HG03064 (cell line): ENCODE measurements around the gene SLCO4A1.

Source experiments
- ATAC-seq: cut with Tn5 transposase; IDR thresholded peaks from one replicate; pipeline ENCODE4 v1.9.1; 2021; ENCODE audit warnings: low read depth; ENCODE audit not compliant: unreplicated experiment

The SLCO4A1 gene

DNA sequence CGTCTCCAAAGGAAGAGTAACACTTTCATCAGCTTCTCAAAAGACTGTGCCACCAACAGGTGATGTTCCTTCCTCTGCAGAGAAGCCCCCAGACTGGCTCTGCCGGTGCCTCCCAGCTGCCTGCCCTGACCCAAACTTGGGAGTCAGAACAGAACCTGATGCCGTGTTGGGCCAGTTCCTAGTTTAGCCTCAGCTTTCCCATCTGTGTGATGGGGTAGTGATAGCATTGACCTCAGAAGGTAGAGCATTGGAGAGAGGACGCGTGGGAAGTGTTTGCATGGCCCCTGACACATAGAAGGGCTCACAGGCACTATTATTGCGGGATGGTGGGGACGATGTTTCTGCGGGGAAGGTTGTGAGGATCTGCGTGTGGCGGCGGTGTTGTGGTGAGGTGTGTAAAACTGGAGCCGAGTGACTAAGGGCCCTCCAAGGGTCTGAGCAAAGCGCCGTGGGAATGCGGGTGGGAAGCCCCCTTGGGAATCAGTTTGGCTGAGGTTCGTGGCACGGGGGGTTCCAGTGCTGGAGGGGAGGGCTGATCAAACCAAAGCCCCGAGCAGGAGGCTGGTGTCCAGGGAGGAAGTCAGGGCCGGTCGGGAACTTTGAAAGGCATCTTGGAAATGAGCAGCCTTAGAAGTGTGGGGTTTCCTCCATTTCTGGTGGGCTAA is 68.0 kb downstream of the SLCO4A1 start:
- no peak for ATAC-seq

- no peak for ATAC-seq
Measured at GRCh38 chr20:62710886-62711702, 68.8 kb downstream of the SLCO4A1 start.

DNA sequence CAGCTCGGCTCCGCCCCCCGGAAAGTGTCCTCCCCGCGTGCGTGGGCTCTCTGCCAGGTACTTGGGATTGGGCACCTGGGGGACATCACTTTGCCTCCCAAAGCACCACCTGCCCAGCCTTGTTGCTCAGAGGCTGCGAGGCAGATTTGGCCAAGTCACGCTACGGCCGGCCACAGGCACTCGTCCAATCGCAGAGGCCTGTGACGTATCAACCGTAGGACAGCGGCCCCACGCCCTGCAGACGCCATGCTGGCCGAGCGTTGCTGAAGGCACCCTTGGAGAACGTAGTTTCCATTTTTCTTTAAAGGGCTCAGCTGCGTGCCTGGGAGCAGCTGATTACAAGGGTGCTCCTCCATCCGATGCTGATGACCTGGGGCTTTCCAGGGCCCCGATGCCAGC is 69.4 kb downstream of the SLCO4A1 start:
- ATAC-seq = no peak

- ATAC-seq = no peak
Measured at GRCh38 chr20:62712606-62713005, 70.3 kb downstream of the SLCO4A1 start.

DNA sequence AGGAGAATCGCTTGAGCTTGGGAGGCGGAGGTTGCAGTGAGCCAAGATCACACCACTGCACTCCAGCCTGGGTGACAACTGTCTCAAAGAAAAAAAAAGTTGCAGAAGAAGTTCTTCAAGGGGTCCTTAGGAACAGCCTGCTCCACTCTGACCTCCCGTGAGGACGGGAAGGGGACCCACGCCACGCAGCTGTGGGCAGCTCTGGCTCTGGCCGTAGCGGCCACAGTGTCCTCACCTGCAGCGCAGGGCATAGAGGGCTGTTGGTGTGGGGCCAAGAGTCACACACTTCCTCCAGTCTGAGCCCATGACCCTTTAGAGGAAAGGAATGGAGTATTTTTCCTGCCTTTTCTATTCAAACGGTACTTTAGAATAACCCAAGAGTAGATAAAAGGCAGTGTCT is 71.7 kb downstream of the SLCO4A1 start:
- no peak for ATAC-seq

GRCh38 chr20:62714799-62715198 is 72.5 kb downstream of the SLCO4A1 start:
- ATAC-seq = no peak

DNA sequence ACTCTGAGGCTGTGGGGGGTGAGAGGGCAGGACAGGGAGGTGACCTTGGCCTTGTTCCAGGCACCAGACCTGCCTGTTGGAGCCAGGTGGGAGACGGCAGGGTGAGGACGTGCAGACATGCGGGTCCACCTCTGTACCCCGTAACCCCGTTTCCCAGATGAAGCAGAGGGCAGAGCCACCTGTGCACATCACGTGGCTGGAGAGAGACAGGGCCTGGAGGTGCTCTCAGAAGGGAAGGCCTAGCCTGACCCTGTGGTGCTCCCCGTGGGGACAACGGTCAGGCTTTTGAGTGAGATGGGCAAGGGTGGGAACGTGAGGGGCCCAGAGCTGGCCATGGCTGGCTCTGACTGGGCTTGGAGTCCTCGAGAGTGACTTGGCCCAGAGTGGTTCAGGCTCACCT is 72.9 kb downstream of the SLCO4A1 start:
- ATAC-seq = no peak

- ATAC-seq = no peak
Measured at GRCh38 chr20:62716198-62716940, 74.1 kb downstream of the SLCO4A1 start.

DNA sequence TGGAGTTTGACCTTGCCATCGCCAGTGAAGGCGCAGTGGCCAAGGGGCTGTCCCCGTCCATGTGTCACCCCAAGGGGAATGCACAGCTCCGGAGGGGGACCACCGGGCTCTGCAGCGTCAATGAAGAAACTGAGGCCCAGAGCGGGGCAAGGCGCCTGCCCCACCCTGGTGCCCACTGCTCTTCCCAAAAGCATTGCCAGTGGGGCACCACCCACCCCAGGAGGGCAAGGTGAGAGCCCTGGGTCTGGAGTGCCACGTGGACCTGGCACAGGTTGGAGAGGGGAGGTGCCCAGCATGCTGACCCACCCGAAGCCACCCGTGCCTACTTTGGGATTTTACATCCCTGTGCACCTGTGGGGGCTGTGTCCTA is 74.6 kb downstream of the SLCO4A1 start:
- ATAC-seq = no peak

- no peak for ATAC-seq
Measured at GRCh38 chr20:62717933-62718332, 75.6 kb downstream of the SLCO4A1 start.

DNA sequence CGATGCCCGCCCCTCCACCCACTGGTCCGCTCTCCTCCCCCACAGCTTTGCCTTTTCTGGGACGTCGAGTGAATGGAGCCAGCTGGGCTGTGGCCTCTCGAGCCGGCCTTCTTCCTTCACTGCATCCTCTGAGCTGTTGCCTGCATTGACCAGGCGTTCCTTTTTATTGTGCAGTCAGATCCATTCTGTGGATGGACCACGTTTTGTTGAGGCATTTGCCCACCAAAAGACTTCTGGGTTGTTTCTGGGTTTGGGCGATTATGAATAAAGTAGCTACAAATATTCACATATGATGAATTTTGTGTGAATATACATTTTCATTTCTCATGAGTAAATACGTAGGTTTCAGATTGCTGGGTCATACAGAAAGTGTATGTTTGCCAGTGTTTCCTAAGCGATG is 76.2 kb downstream of the SLCO4A1 start:
- ATAC-seq = no peak

DNA sequence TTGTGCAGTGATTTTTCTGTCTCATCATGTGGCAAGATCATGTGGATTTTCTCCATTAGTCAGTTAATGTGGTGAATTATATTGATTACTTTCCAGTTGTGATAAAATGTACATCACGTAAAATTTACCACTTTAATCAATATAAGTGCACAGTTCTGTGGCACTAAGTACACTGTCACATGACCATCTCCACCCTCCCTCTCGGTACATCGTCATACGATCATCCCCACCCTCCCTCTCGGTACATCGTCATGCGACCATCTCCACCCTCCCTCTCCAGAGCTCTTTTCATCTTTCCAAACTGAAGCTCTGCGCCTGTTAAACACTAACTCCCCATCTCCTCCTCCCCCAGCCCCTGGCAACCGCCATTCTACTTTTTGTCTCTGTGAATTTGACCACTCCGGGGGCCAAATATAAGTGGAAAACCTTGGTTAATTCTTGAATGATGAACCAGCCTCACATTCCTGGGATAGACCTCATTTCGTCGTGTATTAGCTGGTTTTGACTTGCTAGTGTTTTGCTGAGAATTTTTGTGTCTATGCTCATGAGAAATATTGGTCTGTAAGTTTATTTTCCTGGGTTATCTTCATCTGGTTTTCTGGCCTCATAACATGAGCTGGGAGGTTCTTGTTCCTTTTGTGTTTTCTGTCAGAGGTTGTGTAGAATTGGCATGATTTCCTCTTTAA is 77.1 kb downstream of the SLCO4A1 start:
- no peak for ATAC-seq
